Stimulated activated memory B cell treated with anti-CD40 and anti-IgM and Interleukin-4, amounts not matched to agents 10 μg/mL and 1 μg/mL and 100 μg/mL, for 72 hours (primary cell): ENCODE data around the gene OSBPL6.
A peak's percentile ranks its signal among the peaks of the same experiment; 100 is the strongest.
"Not testable (repeated sequence)": the region's sequence is repeated elsewhere in the genome, so short reads cannot be mapped to it uniquely, and the experiment has no call there.

ENCODE experiments used
- ATAC-seq: fragments of 150-1000 bp; cut with Tn5 transposase; 2 replicates; pipeline ENCODE4 v1.10.0; 2021
- H3K27ac Mint-ChIP-seq: one replicate; pipeline ENCODE4 v1.8.0; 2022; ENCODE audit warnings: mild to moderate bottlenecking, mixed read lengths
- H3K27me3 Mint-ChIP-seq: one replicate; pipeline ENCODE4 v1.8.0; 2022; ENCODE audit warnings: mixed read lengths
- H3K36me3 Mint-ChIP-seq: one replicate; pipeline ENCODE4 v1.8.0; 2022; ENCODE audit warnings: mixed read lengths
- H3K4me1 Mint-ChIP-seq: one replicate; pipeline ENCODE4 v1.8.0; 2022; ENCODE audit warnings: mixed read lengths
- H3K4me3 Mint-ChIP-seq: one replicate; pipeline ENCODE4 v1.8.0; 2022; ENCODE audit warnings: mild to moderate bottlenecking, moderate library complexity, mixed read lengths
- H3K9me3 Mint-ChIP-seq: one replicate; pipeline ENCODE4 v1.8.0; 2022; ENCODE audit warnings: mixed read lengths

The OSBPL6 gene

GRCh38 chr2:178413472-178414265, 219.4 kb downstream of the OSBPL6 start:
- H3K4me3 Mint-ChIP-seq, result peak overlapping the region; percentile 99
- no peaks in the 10 kb centered on the region for H3K36me3 Mint-ChIP-seq
- ATAC-seq, result peak; percentile 89
- no peaks in the 10 kb centered on the region for H3K9me3 Mint-ChIP-seq
- peaks cover 21% of the 10 kb centered on the region for H3K4me1 Mint-ChIP-seq
- H3K27me3 Mint-ChIP-seq, result no peaks in the 10 kb centered on the region
- peak overlapping the region; percentile 98 for H3K27ac Mint-ChIP-seq

GRCh38 chr2:178414266-178415247, 220.2 kb downstream of the OSBPL6 start:
- Mint-ChIP-seq H3K4me3 (peak overlapping the region; percentile 99), H3K27ac (peak overlapping the region; percentile 98), H3K36me3 (peaks cover 2% of the 10 kb centered on the region), H3K9me3 (no peaks in the 10 kb centered on the region), H3K27me3 (no peaks in the 10 kb centered on the region), H3K4me1 (peaks cover 21% of the 10 kb centered on the region)
- ATAC-seq, result peak; percentile 89

DNA sequence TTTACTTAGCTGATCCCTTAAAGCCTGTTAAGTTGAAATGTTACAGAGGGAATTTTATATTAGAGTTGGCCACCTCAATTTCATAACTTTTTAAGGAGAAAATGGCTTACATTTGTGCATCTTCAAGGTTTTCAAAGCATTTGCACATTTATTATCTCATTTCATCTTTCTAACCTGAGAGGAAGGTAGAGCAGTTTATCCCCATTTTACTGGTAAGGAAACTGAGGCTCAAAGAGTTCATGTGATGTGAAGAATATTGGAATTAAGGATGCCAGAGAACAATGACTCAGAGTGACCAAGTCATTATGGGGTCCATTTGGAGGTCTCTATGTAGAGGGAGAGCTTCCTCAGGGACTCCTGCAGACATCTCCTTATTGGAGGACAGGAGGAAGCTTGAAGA, 221.7 kb downstream of the OSBPL6 start:
- Mint-ChIP-seq H3K9me3 (no peaks in the 10 kb centered on the region), H3K4me1 (peaks cover 21% of the 10 kb centered on the region), H3K27ac (no peak overlapping the region), H3K4me3 (no peak overlapping the region), H3K27me3 (no peaks in the 10 kb centered on the region), H3K36me3 (peaks cover 5% of the 10 kb centered on the region)
- no peak for ATAC-seq

DNA sequence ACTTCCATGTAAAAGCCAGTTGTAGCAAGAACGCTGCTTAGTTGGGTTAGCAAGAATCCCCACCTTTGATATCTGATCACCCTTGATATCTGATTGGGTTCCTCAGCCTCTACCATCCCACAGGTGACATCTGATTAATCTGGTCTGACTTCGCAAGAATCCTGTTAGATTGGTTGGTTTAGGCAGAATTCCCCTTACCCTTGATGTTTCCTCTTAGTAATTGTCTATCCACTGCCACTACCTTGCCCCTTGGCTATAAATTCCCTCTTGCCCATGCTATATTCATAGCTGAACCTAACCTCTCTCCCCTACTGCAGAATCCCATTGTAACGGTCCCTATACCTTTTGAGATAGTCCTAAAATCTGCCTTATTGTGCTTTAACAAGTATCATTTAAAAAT, 223.6 kb downstream of the OSBPL6 start:
- no peaks in the 10 kb centered on the region for H3K27me3 Mint-ChIP-seq
- no peak overlapping the region for H3K27ac Mint-ChIP-seq
- H3K9me3 Mint-ChIP-seq, result no peaks in the 10 kb centered on the region
- peaks cover 9% of the 10 kb centered on the region for H3K36me3 Mint-ChIP-seq
- no peak overlapping the region for H3K4me3 Mint-ChIP-seq
- no peak for ATAC-seq
- peaks cover 21% of the 10 kb centered on the region for H3K4me1 Mint-ChIP-seq

DNA sequence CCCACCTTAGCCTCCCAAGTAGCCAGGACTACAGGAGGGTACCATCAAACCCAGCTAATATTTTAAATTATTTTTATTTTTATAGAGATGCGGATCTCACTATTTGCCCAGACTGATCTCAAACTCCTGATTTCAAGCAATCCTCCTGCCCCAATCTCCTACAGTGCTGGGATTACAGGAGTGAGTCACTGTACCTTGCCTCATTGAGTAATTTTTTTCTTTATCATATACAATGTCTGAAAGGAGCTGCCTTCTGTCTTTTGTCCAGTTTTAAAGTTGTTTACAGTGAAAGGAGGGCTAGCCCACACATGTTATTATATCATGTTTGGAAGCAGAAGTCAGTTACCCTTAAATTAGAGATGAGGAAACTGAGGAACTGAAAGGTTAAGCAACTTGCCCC, 224.1 kb downstream of the OSBPL6 start:
- ATAC-seq, result no peak
- Mint-ChIP-seq H3K27ac (no peak overlapping the region), H3K9me3 (no peaks in the 10 kb centered on the region), H3K4me3 (no peak overlapping the region), H3K27me3 (no peaks in the 10 kb centered on the region), H3K36me3 (peaks cover 10% of the 10 kb centered on the region), H3K4me1 (peaks cover 17% of the 10 kb centered on the region)

- no peaks in the 10 kb centered on the region for H3K27me3 Mint-ChIP-seq
- H3K4me1 Mint-ChIP-seq, result peaks cover 13% of the 10 kb centered on the region
- no peak for ATAC-seq
- no peaks in the 10 kb centered on the region for H3K9me3 Mint-ChIP-seq
- no peak overlapping the region for H3K4me3 Mint-ChIP-seq
- peaks cover 15% of the 10 kb centered on the region for H3K36me3 Mint-ChIP-seq
- no peak overlapping the region for H3K27ac Mint-ChIP-seq
These were observed 224.8 kb downstream of the OSBPL6 start for GRCh38 chr2:178419123-178419522.

GRCh38 chr2:178420463-178420999, 226.2 kb downstream of the OSBPL6 start:
- H3K4me1 Mint-ChIP-seq, result no peaks in the 10 kb centered on the region
- H3K4me3 Mint-ChIP-seq, result no peak overlapping the region
- H3K9me3 Mint-ChIP-seq, result peaks cover 9% of the 10 kb centered on the region
- H3K36me3 Mint-ChIP-seq, result peaks cover 28% of the 10 kb centered on the region
- no peak overlapping the region for H3K27ac Mint-ChIP-seq
- no peak for ATAC-seq
- H3K27me3 Mint-ChIP-seq, result no peaks in the 10 kb centered on the region

DNA sequence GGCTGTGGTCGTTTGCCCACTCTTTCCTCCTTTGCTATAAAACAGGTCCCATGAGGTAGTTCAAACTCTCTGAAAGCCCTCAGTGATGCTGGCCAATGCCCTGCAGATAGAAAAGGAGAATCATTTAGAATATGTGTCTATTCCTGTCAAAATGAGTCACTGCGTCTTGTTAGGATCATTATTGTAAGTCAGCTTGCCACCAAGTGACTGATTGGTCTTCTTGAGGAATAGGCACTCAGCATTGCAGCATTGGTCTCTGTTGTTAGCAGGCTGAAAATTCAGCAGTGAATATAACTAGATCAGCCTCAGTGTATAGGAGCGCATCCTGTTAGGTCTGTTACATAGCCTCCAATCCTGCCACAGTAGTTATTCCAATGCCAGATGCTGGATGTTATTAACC, 227.8 kb downstream of the OSBPL6 start:
- H3K36me3 Mint-ChIP-seq, result peaks cover 44% of the 10 kb centered on the region

GRCh38 chr2:178423746-178424145, 229.4 kb downstream of the OSBPL6 start:
- not testable (repeated sequence) for H3K27me3 Mint-ChIP-seq, ATAC-seq, H3K4me1 Mint-ChIP-seq, H3K4me3 Mint-ChIP-seq, H3K27ac Mint-ChIP-seq
- peaks cover 58% of the 10 kb centered on the region for H3K36me3 Mint-ChIP-seq
- H3K9me3 Mint-ChIP-seq, result peaks cover 17% of the 10 kb centered on the region

More for the DNA sequence above, 227.8 kb downstream of the OSBPL6 start:
- no peaks in the 10 kb centered on the region for H3K27me3 Mint-ChIP-seq
- H3K9me3 Mint-ChIP-seq, result peaks cover 17% of the 10 kb centered on the region
- ATAC-seq, result no peak
- no peak overlapping the region for H3K27ac Mint-ChIP-seq
- H3K4me3 Mint-ChIP-seq, result no peak overlapping the region
- H3K4me1 Mint-ChIP-seq, result no peaks in the 10 kb centered on the region

GRCh38 chr2:178425255-178425827, 231.0 kb downstream of the OSBPL6 start:
- Mint-ChIP-seq H3K27me3 (no peaks in the 10 kb centered on the region), H3K27ac (no peak overlapping the region), H3K9me3 (peaks cover 17% of the 10 kb centered on the region), H3K36me3 (peaks cover 65% of the 10 kb centered on the region), H3K4me3 (no peak overlapping the region), H3K4me1 (no peaks in the 10 kb centered on the region)
- no peak for ATAC-seq

GRCh38 chr2:178426388-178426787, 232.1 kb downstream of the OSBPL6 start:
- peaks cover 74% of the 10 kb centered on the region for H3K36me3 Mint-ChIP-seq
- no peaks in the 10 kb centered on the region for H3K4me1 Mint-ChIP-seq
- H3K4me3 Mint-ChIP-seq, result no peak overlapping the region
- no peak overlapping the region for H3K27ac Mint-ChIP-seq
- no peak for ATAC-seq
- H3K9me3 Mint-ChIP-seq, result peaks cover 17% of the 10 kb centered on the region
- H3K27me3 Mint-ChIP-seq, result no peaks in the 10 kb centered on the region

DNA sequence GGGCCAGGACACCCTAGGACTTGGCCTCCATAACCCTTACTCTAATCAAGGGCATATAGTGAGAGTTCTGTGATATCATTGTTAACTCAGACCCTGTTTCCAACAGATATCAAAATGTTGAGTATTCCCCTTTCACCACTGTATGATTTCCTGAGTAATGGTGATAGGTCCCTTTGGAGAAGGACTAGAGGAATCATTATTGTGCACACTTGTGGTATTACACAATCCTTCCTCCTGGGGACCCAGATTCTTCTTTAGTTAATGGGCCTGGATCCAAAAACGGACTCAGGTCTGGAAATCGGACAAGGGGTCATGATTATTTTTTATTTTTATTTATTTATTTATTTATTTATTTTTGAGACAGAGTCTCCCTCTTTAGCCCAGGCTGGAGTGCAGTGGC, 233.1 kb downstream of the OSBPL6 start:
- Mint-ChIP-seq H3K27ac (no peak overlapping the region), H3K9me3 (peaks cover 17% of the 10 kb centered on the region), H3K4me3 (no peak overlapping the region), H3K36me3 (peaks cover 73% of the 10 kb centered on the region), H3K4me1 (no peaks in the 10 kb centered on the region), H3K27me3 (no peaks in the 10 kb centered on the region)
- ATAC-seq, result no peak

GRCh38 chr2:178428396-178428806, 234.1 kb downstream of the OSBPL6 start:
- Mint-ChIP-seq H3K4me3 (no peak overlapping the region), H3K36me3 (peaks cover 69% of the 10 kb centered on the region), H3K4me1 (no peaks in the 10 kb centered on the region), H3K9me3 (peaks cover 17% of the 10 kb centered on the region), H3K27me3 (no peaks in the 10 kb centered on the region), H3K27ac (no peak overlapping the region)
- no peak for ATAC-seq

GRCh38 chr2:178429336-178429735, 235.0 kb downstream of the OSBPL6 start:
- H3K36me3 Mint-ChIP-seq, result peaks cover 65% of the 10 kb centered on the region
- peaks cover 17% of the 10 kb centered on the region for H3K9me3 Mint-ChIP-seq
- no peaks in the 10 kb centered on the region for H3K4me1 Mint-ChIP-seq
- ATAC-seq, result no peak
- H3K27ac Mint-ChIP-seq, result no peak overlapping the region
- no peak overlapping the region for H3K4me3 Mint-ChIP-seq
- no peaks in the 10 kb centered on the region for H3K27me3 Mint-ChIP-seq

- peaks cover 50% of the 10 kb centered on the region for H3K36me3 Mint-ChIP-seq
- no peaks in the 10 kb centered on the region for H3K9me3 Mint-ChIP-seq
- H3K27ac Mint-ChIP-seq, result no peak overlapping the region
- no peak overlapping the region for H3K4me3 Mint-ChIP-seq
- ATAC-seq, result no peak
- H3K27me3 Mint-ChIP-seq, result no peaks in the 10 kb centered on the region
- H3K4me1 Mint-ChIP-seq, result no peaks in the 10 kb centered on the region
These were observed 242.3 kb downstream of the OSBPL6 start for GRCh38 chr2:178436662-178437061.
